NOMO-1 (cell line): ENCODE data around the gene MTHFD1L.
"Not testable (repeated sequence)": the region's sequence is repeated elsewhere in the genome, so short reads cannot be mapped to it uniquely, and the experiment has no call there.

Experiments used
- DNase-seq, 2 experiments: peaks; one replicate each; lab custom pipeline; 2025; ENCODE audit not compliant: unreplicated experiment in 2 of 2; lab: John Stamatoyannopoulos, UW

The MTHFD1L gene

DNA sequence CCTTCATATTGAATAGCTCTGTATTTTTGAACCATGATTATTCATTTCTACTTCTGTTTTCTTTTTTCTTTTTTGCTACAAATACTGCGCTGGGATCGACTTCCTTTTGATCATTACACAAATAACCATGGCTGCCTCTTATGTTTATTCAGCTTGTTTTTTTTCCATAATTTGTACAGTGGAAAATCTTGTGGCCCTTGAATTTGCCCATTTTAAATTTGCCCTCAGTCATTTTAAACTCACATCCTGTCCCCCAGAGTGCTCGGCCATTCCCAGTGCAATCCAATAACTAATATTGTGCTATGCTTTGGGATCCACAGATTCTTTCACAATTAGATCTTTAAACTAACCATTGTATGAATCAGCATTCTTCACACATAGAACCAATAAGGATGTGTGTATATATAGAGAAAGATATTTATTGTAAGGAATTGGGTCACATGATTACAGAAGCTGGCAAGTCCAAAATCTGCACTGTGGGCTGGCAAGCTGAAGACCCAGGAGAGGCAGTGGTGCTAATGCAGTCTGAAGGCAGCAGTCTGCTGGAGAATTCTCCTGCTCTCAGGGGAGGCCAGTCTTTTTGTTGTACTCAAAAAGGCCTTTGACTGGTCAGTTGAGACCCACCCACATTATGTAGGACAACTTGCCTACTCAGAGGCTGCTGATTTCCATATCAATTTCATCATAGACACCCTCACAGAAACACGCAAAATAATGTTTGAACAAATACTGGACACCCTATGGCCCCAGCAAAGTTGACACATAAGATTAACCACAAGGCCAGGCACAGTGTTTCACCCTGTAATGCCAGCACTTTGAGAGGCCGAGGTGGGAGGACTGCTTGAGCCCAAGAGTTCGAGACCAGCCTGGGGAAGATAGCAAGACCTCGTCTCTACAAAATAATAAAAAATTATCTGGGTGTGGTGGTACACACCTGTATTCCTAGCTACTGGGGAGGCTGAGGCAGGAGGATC, 147.1 kb downstream of the MTHFD1L start:
- DNase-seq = no peak

DNA sequence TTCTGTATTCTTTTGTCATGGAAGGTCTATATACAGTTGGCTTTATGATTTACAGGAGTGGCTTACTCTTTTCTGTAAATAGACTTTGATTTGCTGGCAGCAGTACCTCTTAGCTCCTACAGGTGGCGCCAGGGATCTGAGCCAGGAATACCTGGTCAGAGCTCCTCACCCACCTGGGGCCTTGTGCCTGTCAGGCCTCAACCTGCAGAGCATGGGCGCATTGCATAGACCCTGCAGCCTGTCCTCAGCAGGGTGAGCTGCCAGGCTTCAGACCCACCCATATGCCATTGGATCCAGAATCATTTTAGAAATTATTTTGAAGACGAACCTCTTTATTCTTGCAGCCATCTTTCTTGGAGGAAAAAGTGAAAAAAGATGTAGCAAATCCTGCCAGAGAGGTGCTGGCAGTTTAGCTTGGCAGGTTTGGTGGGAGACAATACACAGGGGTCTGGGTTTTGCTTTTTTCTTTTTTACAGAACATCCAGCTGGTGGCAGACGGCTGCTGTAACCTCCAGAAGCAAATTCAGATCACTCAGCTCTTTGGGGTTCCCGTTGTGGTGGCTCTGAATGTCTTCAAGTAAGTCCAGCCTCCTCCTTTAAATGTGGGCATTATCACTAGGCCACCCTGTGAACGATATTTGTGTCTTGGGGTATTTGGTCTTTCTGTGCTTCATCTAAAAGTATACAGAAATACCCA, 149.1 kb downstream of the MTHFD1L start:
- peak in 1 of 2 experiments; percentile 23 for DNase-seq

DNA sequence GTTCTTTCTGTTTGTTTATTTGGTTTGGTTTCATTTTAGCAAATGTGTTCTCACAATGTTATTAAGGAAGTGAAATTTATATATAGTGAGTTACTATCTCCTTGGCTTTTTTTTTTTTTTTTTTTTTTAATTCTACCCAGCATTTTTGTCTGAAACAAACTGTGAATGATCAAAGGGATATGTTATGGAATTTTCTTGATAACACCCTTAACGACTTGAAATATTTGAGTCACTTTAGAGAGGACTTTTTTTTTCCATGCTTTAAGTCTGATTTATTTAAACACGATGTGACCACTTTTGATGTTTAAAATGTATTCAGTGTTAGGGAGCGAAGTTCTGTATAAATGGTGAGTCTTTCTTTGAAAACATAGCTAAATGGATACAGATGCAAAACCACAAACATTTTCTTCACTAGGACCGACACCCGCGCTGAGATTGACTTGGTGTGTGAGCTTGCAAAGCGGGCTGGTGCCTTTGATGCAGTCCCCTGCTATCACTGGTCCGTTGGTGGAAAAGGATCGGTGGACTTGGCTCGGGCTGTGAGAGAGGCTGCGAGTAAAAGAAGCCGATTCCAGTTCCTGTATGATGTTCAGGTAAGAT, 149.7 kb downstream of the MTHFD1L start:
- no peak for DNase-seq

DNA sequence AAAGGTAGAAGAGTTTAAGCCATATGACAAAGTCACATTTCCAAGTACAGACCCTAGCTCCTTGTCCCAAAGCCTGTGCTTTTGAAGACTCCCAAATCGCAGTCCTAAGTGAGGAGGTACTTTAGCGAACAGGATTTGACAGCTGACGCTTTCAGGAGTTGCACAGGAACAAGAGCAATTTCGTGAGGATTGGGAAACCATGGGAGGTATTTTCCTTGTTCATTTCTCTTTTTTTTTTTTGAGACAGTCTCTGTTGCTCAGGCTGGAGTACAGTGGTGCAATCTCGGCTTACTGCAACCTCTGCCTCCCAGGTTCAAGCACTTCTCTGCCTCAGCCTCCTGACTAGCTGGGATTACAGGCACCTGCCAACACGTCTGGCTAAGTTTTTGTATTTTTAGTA, 150.6 kb downstream of the MTHFD1L start:
- no peak for DNase-seq

DNA sequence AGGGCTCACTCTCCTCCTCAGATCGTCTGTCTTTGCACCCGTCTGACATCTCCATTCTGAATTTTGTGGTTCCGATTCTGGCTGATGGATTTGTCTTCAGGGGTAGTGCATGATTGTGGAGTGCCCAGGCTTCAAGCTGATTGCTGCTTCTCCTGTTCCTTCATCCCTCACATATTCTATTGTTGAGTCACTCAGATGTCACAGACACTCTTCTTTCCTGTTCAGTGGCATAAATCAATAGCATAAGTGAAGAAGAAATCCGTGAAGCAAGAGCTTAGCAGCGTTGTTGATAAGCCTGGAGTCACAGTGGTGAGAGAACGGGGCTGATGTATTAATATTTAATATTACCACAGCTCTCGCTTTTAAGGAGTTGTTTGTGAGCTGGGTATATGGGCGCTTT, 152.5 kb downstream of the MTHFD1L start:
- DNase-seq = no peak

DNA sequence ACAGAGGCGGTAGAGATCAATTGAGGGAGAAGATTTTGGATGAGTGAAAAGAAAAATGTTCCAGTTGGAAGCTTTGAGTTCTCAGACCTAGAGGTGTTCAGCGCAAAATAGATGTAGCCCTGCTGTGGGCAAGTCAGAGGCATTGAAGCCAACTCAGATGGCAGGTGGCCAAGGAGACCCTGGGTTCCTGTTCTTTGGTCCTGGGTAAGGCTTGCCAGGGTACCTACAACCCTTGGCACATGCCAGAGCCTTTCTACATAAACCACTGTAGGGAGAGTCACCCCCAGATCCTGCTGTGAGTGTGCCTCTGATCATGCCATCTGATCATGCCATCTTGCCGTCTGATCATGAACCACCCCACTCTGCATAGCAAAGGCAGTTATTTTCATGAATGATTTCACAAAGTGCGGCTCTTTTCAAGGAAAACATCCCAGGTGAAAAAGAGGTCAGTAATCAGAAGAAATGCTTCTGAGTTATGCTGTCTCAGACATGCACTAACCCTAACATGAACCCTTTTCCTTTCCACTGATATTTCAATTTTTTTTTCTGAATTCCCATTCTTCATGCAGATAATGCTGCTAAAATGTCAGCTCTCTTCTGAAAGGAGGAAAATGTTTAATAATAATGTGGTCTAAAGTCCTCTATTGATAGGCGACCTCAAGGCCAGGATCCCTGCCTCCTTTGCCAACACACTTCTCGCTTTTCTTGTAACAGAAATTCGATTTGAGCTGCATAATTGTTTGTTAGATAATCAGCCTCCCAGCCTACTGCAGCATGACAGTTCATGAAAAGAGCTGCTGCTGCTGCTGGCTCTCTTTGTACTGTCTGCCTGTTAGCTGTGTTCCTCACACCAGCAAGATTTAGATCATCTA, 153.6 kb downstream of the MTHFD1L start:
- DNase-seq = no peak

DNA sequence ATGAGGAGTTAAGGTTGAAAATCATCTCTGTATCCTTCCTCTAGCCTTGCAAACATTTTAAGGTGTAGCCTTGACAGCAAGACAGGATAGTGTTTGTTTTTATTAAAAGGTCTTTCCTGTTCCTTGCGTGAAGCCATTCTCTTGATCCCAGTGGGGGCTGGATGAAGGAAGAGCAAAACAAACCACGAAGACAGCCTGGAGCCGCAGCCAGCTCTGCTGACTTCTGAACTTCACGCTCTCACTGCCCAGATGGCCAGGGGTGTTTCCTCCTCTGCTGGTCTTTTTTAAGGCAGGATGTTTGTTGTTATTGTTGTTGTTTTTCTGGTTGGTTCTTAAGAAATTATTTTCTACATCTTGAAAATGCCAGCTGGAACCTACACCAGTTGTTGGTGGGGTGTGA, 156.4 kb downstream of the MTHFD1L start:
- no peak for DNase-seq

DNA sequence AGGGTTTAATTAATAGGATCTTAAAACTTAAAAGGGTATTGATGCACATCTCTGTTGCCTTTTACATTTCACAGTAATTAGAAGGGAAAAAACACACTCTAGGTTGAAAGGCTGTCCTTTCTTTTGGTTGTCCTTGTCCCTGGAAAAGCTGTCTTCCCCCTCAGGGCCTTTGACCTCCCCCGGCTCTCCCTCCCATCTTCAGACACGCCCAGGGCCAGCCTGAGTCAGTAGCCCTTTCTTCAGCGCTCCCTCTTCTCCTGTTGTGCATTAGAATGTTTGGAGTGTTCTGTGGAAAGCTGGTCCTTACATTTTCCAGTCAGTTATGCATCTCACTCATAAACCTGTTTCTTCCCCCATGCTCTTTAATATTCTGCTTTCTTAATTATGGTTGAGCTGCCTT, 157.0 kb downstream of the MTHFD1L start:
- DNase-seq = no peak

DNA sequence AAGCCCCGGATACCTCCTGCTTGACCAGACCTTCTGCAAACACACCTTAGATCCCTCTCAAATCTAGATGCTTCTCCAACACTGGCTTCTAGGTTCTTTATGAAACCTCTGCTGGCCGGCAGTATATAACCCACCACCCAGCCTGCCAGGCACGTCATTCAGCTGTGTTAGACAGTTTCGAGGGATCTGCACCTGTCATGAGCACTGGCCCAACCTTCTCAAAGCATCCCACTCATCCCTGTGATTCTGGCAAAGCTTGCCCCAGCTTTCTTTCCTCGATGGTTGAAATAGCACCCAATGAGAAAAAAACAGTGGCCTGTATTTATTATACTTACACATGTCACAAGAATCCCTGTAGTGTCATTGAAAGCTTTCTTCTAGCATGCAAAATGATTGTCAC, 157.8 kb downstream of the MTHFD1L start:
- DNase-seq = no peak

DNA sequence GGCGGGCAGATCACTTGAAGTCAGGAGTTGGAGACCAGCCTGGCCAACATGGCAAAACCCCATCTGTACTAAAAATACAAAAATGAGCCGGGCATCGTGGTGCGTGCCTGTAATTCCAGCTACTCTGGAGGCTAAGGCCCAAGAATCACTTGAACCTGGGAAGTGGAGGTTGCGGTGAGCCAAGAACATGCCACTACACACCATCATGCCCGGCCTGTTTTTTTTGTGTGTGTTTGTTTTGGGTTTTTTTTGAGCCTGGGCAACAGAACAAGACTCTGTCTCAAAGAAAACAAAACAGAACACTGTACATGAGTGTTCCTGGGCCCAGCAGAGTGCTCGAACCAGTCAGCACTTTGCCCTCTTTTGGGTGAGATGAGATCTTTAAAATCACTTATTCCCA, 159.1 kb downstream of the MTHFD1L start:
- no peak for DNase-seq

DNA sequence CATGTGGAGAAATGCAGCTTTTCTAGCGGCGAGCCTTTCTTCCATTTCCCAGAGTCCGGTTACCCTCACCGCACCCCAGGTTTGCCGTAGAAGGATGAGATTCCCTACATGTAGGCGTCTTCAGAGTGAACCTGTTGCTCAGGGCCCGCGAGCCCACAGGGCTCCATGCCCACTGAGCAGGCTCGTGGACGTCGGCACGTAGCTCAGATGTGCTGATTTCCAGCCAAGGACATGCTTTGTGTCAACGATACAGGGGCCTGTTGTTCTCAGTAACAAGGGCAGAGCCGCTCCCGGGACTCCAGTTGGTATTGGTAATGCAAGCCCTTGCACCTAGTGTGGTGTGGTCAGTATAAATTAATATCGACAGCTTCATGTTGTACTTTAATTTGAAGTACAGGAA, 159.6 kb downstream of the MTHFD1L start:
- DNase-seq = no peak

DNA sequence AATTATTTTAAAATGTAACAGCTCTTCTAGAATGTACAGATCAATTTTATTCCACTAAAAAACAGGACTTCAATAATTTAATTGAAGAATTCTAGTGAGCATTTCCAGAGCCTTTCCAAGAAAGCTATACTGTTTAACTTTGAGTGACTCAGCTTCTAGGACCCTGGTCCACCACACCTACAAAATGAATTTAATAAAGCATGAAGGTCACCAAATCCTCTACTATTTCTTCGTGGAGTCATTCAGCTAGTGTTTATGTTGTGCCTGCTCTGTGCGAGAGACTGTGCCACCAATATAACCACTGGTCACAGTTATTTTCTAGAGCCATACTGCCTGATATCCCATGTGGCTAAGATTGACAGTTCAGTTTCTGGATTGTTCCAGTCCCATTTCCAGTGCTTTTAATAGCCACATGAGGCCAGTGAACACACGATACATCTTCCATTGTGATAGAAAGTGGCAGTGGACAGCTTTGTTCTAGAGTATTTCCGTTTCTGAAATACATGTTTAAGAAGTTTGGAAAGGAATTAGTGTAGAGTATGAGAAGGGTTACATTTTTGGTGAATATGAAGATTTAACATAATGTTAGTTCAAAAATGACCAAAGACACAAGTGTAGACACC, 160.7 kb downstream of the MTHFD1L start:
- DNase-seq = no peak

DNA sequence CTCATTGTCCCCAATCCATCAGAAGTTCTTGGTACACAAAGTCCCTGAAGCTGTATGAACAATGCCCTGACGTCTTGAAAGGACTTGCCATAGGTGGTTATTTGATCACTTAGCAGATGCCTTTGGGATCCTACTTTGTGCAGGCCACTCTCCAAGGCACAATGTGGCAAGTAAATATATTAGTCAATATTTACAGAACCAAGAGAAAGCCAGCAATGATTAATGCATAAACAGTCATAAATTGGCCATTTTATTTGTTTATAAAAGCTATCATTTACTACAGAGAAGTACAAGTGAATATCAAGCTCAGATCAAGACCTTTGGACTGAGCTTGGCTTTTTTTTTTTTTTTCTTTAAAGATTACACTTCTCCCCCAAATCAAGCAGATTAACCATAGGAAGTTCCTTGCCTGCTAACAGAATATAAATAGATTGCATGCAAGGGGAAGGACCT, 161.8 kb downstream of the MTHFD1L start:
- no peak for DNase-seq

DNA sequence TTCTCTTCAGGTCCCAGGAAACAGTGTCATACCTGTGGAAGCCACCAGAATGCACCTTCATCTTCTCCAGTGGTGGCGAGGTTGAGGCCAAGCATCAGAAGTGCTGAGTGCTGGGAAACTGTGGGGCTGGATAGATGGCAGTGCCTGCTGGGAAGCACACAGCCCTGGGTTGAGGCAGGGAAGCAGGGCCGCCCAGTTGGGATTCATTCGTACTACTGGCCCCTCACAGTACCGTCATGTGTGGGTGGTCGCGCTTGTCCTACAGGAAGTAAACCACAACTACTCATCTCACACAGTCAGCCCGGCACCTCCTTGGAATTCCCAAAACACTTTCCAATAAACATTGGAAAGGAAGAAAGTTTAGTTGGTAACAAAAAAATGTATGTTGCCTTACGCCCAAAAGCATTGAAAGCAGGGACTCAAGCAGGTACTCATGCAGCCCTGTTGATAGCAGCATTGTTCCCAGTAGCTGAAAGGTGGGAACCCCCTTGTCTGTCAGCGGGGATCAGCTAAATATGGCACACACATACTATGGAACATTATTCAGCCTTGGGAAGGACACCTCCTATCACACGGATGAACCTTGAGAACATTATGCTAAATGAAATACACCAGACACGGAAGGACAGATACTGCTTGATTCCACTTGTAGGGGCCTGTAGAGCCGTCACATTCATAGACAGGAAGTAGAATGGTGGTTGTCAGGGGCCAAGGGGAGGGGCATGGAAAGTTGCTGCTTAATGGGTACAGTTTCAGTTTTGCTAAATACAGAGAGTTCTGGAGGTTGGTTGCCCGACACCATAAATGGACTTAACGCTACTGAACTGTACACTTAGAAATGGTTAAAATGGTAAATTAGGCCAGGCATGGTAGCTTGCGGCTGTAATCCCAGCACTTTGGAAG, 162.7 kb downstream of the MTHFD1L start:
- DNase-seq = no peak

DNA sequence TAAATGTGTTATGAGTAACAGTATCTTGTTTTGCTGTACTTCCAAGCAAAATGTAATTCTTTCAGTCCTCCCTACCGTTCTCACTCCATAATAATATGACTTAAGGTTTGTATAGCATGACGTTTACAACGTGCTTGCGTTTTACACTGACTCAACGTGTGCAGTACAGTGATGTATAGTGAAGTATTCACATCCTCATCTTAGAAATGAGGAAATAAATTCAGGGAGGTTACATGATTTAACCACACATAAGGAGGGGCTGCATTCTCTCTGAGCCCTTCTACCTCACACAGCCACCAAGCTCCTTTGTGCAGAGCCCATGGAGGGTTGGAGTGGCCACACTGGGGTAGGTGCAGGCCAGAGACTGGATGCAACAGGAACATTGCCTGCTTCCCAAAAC, 164.5 kb downstream of the MTHFD1L start:
- DNase-seq = no peak

DNA sequence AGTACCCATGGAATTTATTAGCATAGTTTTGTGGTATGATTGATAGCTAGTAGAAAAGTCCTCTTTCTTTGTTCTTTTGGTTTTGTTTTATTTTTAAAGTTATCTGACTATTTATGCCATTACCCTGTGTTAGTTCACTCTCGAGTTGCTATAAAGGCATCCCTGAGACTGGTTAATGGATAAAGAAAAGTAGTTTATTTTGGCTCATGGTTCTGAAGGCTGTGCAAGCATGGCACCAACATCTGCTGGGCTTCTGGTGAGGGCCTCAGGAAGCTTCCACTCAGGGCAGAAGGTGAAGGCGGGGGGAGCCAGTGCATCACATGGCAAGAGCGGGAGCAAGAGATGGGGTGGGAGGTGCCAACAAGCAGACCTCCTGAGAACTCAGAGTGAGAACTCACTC, 166.5 kb downstream of the MTHFD1L start:
- DNase-seq = no peak

DNA sequence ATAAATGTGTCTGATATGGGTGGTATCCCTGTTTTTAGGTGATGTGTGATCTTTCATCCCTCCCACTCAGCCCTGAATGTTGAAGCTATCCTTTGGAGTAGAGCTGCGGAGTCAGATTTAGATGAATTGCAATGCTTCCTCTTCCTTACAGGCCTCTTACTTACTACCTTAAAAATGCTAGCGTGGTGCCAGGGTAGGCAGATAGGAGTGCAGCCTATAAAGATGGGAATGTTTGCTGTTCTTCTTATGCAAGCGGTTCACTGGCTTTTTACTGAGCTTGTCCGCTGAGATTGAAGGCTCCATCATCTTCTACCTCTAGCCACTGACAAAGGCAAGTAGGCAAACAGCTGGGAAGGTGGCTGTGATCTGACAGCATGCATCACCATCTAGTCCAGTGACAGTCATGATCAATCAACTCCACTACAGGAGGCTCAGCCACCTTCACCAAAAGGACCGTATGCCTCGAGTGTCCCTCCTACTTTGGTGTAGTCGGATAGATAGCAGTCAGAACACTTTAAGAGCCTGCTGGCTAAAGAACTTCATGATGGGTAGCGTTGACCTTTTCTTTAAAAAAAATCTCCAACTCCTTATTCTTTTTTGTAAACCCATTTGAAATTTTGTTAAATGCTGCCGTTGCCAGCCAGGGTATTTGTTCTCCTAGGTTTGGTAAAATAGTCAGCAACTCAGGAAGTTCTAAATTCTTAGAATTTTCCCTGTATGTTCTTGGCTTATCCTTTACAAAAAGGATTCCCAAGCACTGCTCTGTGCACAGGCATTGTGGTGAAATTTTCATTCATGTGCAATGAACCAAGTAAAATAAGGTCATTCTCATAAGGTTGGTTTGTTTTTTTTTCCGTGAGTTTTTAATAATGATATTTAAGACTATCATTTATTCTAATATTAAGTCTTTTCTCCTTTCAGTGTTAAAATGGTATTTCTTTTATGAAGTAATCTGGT, 169.6 kb downstream of the MTHFD1L start:
- no peak for DNase-seq

DNA sequence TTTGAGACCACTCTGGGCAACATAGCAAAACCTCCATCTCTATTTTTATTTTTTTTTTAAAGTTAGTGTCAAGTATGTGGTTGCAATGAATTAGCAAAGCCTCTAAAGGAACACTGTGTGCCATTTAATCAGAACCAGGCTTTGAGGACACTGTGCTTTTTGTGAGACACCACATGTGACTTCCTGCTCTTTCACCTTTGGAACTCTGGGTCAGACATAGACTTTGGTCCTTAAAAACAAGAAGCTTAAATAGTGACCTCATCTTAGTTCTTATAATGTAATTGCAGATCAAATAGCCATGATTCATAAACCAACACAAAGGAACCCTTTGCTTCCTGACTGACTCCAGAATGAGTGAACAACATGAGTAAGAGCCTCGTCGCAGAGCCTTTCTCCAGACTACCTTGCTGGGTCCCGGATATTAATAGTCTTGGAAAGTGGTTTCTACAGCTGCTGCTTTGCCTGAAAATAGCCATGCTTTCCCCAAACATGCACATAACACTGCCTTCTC, 170.8 kb downstream of the MTHFD1L start:
- not testable (repeated sequence) for DNase-seq
